ENCODE results near the gene PLTP. TPM values are rescaled to one million over a fixed set of nuclear protein-coding genes. Genes with fewer than 3 reads are reported as not detected.

PLTP gene
- total RNA-seq, 1 experiment from 2014 or later = 42.6 TPM

GRCh38 chr20:45852326-45852725 is 59.6 kb downstream of the PLTP start:
- Mint-ChIP-seq H3K27me3 (ENCODE audit: insufficient read depth, unreplicated experiment) (no peaks in the 10 kb centered on the region), H3K27ac (ENCODE audit: unreplicated experiment) (no peak overlapping the region), H3K4me1 (ENCODE audit: low read depth, unreplicated experiment) (peaks cover 6% of the 10 kb centered on the region), H3K36me3 (ENCODE audit: insufficient read depth, unreplicated experiment) (peaks cover 15% of the 10 kb centered on the region), H3K9me3 (ENCODE audit: unreplicated experiment) (no peaks in the 10 kb centered on the region), H3K4me3 (ENCODE audit: unreplicated experiment) (no peak overlapping the region)
- ChIA-PET CTCF (interaction anchor here (0.7 to 0.9 kb wide), 2 partner anchors 28 to 30 kb away, joined by 3 to 4 read pairs; no protein-coding TSS in a partner anchor), POLR2A (interaction anchor here (0.5 kb wide), 1 partner anchor 10 kb away, joined by 3 read pairs; no protein-coding TSS in a partner anchor)
- no peak for TF ChIP-seq CTCF (IDR thresholded peaks at IDR 0.05; ENCODE audit: insufficient read depth in 1 of 2, low read depth in 1 of 2, low read length in 1 of 2, severe bottlenecking in 1 of 2, unreplicated experiment in 1 of 2)
- Histone ChIP-seq H3K36me3 (ENCODE audit: control insufficient read depth, insufficient read depth, low read length) (no peaks in the 10 kb centered on the region), H3K9me3 (no peaks in the 10 kb centered on the region), H3K4me3 (ENCODE audit: low read depth, low read length) (no peak overlapping the region), H3K4me1 (peaks cover 6% of the 10 kb centered on the region), H3K27me3 (replicated peaks; ENCODE audit: control insufficient read depth, insufficient read depth, low read length) (no peaks in the 10 kb centered on the region)
- no TSS peak for BruUV-seq (replicated peaks)
- DNase-seq = no peak
- intact Hi-C loops (cut with micrococcal nuclease; ENCODE audit: unreplicated experiment) = no loop called here

- no peak overlapping the region for H3K27ac Mint-ChIP-seq (ENCODE audit: unreplicated experiment)
- BruUV-seq (replicated peaks) = no TSS peak
- CTCF ChIA-PET = interaction anchor here (0.7 kb wide), 1 partner anchor 27 kb away, joined by 3 read pairs; no protein-coding TSS in a partner anchor
- Histone ChIP-seq H3K9me3 (no peaks in the 10 kb centered on the region), H3K4me1 (peaks cover 5% of the 10 kb centered on the region), H3K36me3 (ENCODE audit: control insufficient read depth, insufficient read depth, low read length) (no peaks in the 10 kb centered on the region), H3K4me3 (ENCODE audit: low read depth, low read length) (no peak overlapping the region), H3K27me3 (replicated peaks; ENCODE audit: control insufficient read depth, insufficient read depth, low read length) (no peaks in the 10 kb centered on the region)
- peaks cover 6% of the 10 kb centered on the region for H3K4me1 Mint-ChIP-seq (ENCODE audit: low read depth, unreplicated experiment)
- TF ChIP-seq CTCF (IDR thresholded peaks at IDR 0.05; ENCODE audit: insufficient read depth in 1 of 2, low read depth in 1 of 2, low read length in 1 of 2, severe bottlenecking in 1 of 2, unreplicated experiment in 1 of 2) = no peak
- no peak overlapping the region for H3K4me3 Mint-ChIP-seq (ENCODE audit: unreplicated experiment)
- no peaks in the 10 kb centered on the region for H3K27me3 Mint-ChIP-seq (ENCODE audit: insufficient read depth, unreplicated experiment)
- peaks cover 7% of the 10 kb centered on the region for H3K36me3 Mint-ChIP-seq (ENCODE audit: insufficient read depth, unreplicated experiment)
- H3K9me3 Mint-ChIP-seq (ENCODE audit: unreplicated experiment) = no peaks in the 10 kb centered on the region
- intact Hi-C loops (cut with micrococcal nuclease; ENCODE audit: unreplicated experiment) = no loop called here
- POLR2A ChIA-PET = no interaction called here
- DNase-seq = no peak
These were observed 60.5 kb downstream of the PLTP start for GRCh38 chr20:45851501-45851900.

- intact Hi-C loops (cut with micrococcal nuclease; ENCODE audit: unreplicated experiment) = no loop called here
- Mint-ChIP-seq H3K27ac (ENCODE audit: unreplicated experiment) (no peak overlapping the region), H3K4me3 (ENCODE audit: unreplicated experiment) (no peak overlapping the region), H3K9me3 (ENCODE audit: unreplicated experiment) (no peaks in the 10 kb centered on the region), H3K27me3 (ENCODE audit: insufficient read depth, unreplicated experiment) (no peaks in the 10 kb centered on the region), H3K4me1 (ENCODE audit: low read depth, unreplicated experiment) (peaks cover 6% of the 10 kb centered on the region), H3K36me3 (ENCODE audit: insufficient read depth, unreplicated experiment) (peaks cover 5% of the 10 kb centered on the region)
- H3K36me3 ChIP-seq (ENCODE audit: control insufficient read depth, insufficient read depth, low read length) = no peaks in the 10 kb centered on the region
- TF ChIP-seq CTCF (IDR thresholded peaks at IDR 0.05; ENCODE audit: insufficient read depth in 1 of 2, low read depth in 1 of 2, low read length in 1 of 2, severe bottlenecking in 1 of 2, unreplicated experiment in 1 of 2) = no peak
- no peaks in the 10 kb centered on the region for H3K27me3 ChIP-seq (replicated peaks; ENCODE audit: control insufficient read depth, insufficient read depth, low read length)
- POLR2A ChIA-PET = no interaction called here
- no peaks in the 10 kb centered on the region for H3K9me3 ChIP-seq
- H3K4me1 ChIP-seq = no peaks in the 10 kb centered on the region; the same call in 1 of the 2 replicates
- H3K4me3 ChIP-seq (ENCODE audit: low read depth, low read length) = no peak overlapping the region
- CTCF ChIA-PET = no interaction called here
- no peak for DNase-seq
- BruUV-seq (replicated peaks) = no TSS peak
These were observed 61.0 kb downstream of the PLTP start for GRCh38 chr20:45850926-45851325.
